GM12892 (cell line): ENCODE measurements around the gene PRMT9.

Experiments used
- POLR2A ChIP-seq: IDR thresholded peaks from 2 replicates; pipeline ENCODE4 v1.6.1; 2011; ENCODE audit warnings: low read depth, low read length, control low read depth
- POLR2AphosphoS5 ChIP-seq: IDR thresholded peaks from 2 replicates; pipeline ENCODE4 v1.6.1; 2011; ENCODE audit warnings: low read depth, low read length, control low read depth
- TAF1 ChIP-seq: IDR thresholded peaks from 2 replicates; pipeline ENCODE4 v1.6.1; 2011; ENCODE audit warnings: low read depth, mild to moderate bottlenecking, control low read depth, low read length, borderline replicate concordance

DNA sequence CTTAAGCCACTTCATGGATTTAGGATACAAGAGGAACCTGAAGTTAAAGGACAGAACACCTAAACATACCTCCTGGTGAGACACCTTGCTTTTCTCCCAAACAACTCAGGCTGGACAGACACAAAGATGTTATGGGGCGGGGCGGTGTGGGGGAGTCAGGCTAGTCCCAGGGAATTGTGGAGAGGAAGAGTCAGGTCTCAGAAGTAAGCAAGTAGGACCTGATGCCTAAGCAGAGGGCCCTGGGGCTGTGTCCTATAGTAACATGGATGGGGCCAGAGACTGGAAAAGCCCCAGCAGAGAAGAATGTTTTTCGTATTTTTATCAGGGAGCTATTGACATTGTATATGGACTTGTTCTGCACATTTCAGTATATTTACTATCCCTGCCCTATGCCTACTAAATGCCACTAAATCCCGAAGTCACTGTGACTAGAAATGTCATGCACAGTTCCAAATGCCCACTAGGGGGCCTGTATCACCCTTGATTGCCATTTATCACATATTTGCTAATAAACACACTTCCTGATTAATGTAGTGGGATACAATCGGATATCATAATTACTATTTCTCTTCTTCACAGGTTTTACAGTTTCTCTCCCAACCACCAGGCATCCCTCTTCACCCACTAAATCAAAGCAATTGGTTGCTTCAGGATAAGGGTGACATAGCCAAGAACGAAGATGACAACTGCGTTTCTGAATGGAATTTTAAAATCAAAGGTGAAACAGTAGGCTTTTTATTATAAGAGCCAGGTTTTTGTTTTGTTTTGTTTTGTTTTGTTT lies 24.1 kb upstream of the PRMT9 start:
- TF ChIP-seq TAF1 (no peak), POLR2A (no peak), POLR2AphosphoS5 (no peak)
